Activated gamma-delta T cell treated with Interleukin-2 at 50 U/mL for 16 hours (primary cell): ENCODE measurements around the gene VEPH1.
A peak's percentile ranks its signal among the peaks of the same experiment; 100 is the strongest.

Experiments used
- DNase-seq: peaks from one replicate; pipeline ENCODE4 v3.0.0-alpha.2; 2020

The VEPH1 gene

GRCh38 chr3:157242836-157243235 is 260.4 kb downstream of the VEPH1 start:
- no peak for DNase-seq

GRCh38 chr3:157241599-157241998 is 261.6 kb downstream of the VEPH1 start:
- DNase-seq, result no peak

GRCh38 chr3:157240408-157240807 is 262.8 kb downstream of the VEPH1 start:
- DNase-seq, result no peak

GRCh38 chr3:157239082-157239704 is 264.0 kb downstream of the VEPH1 start:
- DNase-seq, result peak; percentile 64

GRCh38 chr3:157238457-157238856 is 264.8 kb downstream of the VEPH1 start:
- DNase-seq, result no peak

- DNase-seq, result no peak
Observed at GRCh38 chr3:157237886-157238285, 265.3 kb downstream of the VEPH1 start.

- DNase-seq, result no peak
Observed at GRCh38 chr3:157235291-157235690, 267.9 kb downstream of the VEPH1 start.

GRCh38 chr3:157233923-157234322 is 269.3 kb downstream of the VEPH1 start:
- no peak for DNase-seq

- no peak for DNase-seq
Observed at GRCh38 chr3:157232141-157232540, 271.1 kb downstream of the VEPH1 start.

GRCh38 chr3:157231071-157231470 is 272.1 kb downstream of the VEPH1 start:
- no peak for DNase-seq

- no peak for DNase-seq
Observed at GRCh38 chr3:157226173-157226847, 276.9 kb downstream of the VEPH1 start.

- DNase-seq, result no peak
Observed at GRCh38 chr3:157225001-157225400, 278.2 kb downstream of the VEPH1 start.

GRCh38 chr3:157220883-157221282 is 282.3 kb downstream of the VEPH1 start:
- no peak for DNase-seq

GRCh38 chr3:157220211-157220610 is 283.0 kb downstream of the VEPH1 start:
- no peak for DNase-seq

- DNase-seq, result no peak
Observed at GRCh38 chr3:157219215-157219614, 284.0 kb downstream of the VEPH1 start.
